ENCODE results near the gene INAFM2. TPM values are rescaled to one million over a fixed set of nuclear protein-coding genes. Genes with fewer than 3 reads are reported as not detected.
A peak's percentile ranks its signal among the peaks of the same experiment; 100 is the strongest.

INAFM2 gene
- total and polyA plus RNA-seq, 9 of the 15 experiments (the other 6 are each of a cell fraction or from before 2014, with no cell fraction given): 11.8 to 43.1 (median 27.2) TPM

- in situ Hi-C loops (cut with MboI) (loop anchor here (5.0 to 10.0 kb wide), 2 partner anchors 74 to 537 kb away; no protein-coding TSS in a partner anchor), intact Hi-C loops (cut with micrococcal nuclease) (no loop called here)
- H4K20me1 ChIP-seq (replicated peaks; ENCODE audit: control insufficient read depth, insufficient read depth, low read length): no peaks in the 10 kb centered on the region; the same call in 1 of the 2 replicates
- H2AFZ ChIP-seq (ENCODE audit: low read depth, low read length): no peak overlapping the region
- H3K9ac ChIP-seq (ENCODE audit: insufficient read depth in 1 of 2, low read depth in 2 of 2, low read length in 2 of 2): peak overlapping the region in 1 of 2 experiments; percentile 40; a peak in 1 of 4 replicates
- DNase-seq (ENCODE audit: extremely low read depth in 1 of 4, low spot score in 3 of 4): no peak
- H3K4me2 ChIP-seq (ENCODE audit: insufficient read depth, low read length): no peak overlapping the region
- peaks cover 0 to 9% of the 10 kb centered on the region in 2 experiments; a peak in 1 of 5 replicates for H3K4me1 ChIP-seq (replicated peaks in 1 of 2; ENCODE audit: control insufficient read depth in 2 of 2, insufficient read depth in 2 of 2, low read length in 2 of 2)
- no peaks in the 10 kb centered on the region for H3K27me3 ChIP-seq (ENCODE audit: control insufficient read depth in 2 of 2, insufficient read depth in 2 of 2, low read length in 2 of 2)
- no peak; the same call in 2 of the 3 replicates for ATAC-seq
- no peak overlapping the region for H3K27ac ChIP-seq (ENCODE audit: extremely low read depth, low read depth, low read length)
- no peaks in the 10 kb centered on the region for H3K79me2 ChIP-seq (ENCODE audit: control insufficient read depth, insufficient read depth, low read length)
- no peak for FAIRE-seq
- CTCF ChIA-PET (ENCODE audit: low intra/inter-chr PET ratio): interaction anchor here (1.4 kb wide), 1 partner anchor 10 kb away, joined by 4 read pairs; the partner anchor contains the start of gene DISP2
- no peak overlapping the region for H3K4me3 ChIP-seq
- H3K9me3 ChIP-seq (replicated peaks; ENCODE audit: control insufficient read depth, insufficient read depth, low read depth, low read length): no peaks in the 10 kb centered on the region; the same call in 1 of the 2 replicates
- H3K36me3 ChIP-seq (ENCODE audit: control insufficient read depth, insufficient read depth, low read length): no peaks in the 10 kb centered on the region
- WGBS (ENCODE audit: insufficient coverage, low coverage, missing lambda C conversion rate): 47% methylated on average over 7 of the region's 11 CpGs
- no peaks in the 10 kb centered on the region for H3K9me1 ChIP-seq (ENCODE audit: control insufficient read depth, insufficient read depth, low read length)
- TF ChIP-seq ZNF12 (CRISPR knock-in tag; IDR thresholded peaks at IDR 0.05): no peak
- TF ChIP-seq, protein P1, sequence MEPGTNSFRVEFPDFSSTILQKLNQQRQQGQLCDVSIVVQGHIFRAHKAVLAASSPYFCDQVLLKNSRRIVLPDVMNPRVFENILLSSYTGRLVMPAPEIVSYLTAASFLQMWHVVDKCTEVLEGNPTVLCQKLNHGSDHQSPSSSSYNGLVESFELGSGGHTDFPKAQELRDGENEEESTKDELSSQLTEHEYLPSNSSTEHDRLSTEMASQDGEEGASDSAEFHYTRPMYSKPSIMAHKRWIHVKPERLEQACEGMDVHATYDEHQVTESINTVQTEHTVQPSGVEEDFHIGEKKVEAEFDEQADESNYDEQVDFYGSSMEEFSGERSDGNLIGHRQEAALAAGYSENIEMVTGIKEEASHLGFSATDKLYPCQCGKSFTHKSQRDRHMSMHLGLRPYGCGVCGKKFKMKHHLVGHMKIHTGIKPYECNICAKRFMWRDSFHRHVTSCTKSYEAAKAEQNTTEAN (CRISPR knock-in tag; IDR thresholded peaks at IDR 0.05): no peak
- POLR2A ChIA-PET: no interaction called here
- no TSS peak for BruUV-seq (replicated peaks)
These were observed 24.3 kb downstream of the INAFM2 start for GRCh38 chr15:40347559-40348473.

Data from K562 (cell line).